ENCODE data around the gene PLPPR2.
"Not testable (repeated sequence)": the region's sequence is repeated elsewhere in the genome, so short reads cannot be mapped to it uniquely, and the experiment has no call there.

The PLPPR2 gene

GRCh38 chr19:11374433-11375142 is 19.4 kb downstream of the PLPPR2 start, which contains the start of gene SWSAP1:
SWSAP1 (plus strand) TSS chr19:11374666; CDS start chr19:11374681, 15 bp downstream.
- DNase-seq, result peak; percentile 99

- peak; percentile 60 for DNase-seq
These were observed 20.1 kb downstream of the PLPPR2 start for GRCh38 chr19:11375143-11375948.

GRCh38 chr19:11377237-11377636 is 22.0 kb downstream of the PLPPR2 start:
- no peak for DNase-seq

- DNase-seq, result no peak
These were observed 22.5 kb downstream of the PLPPR2 start for GRCh38 chr19:11377756-11378155.

GRCh38 chr19:11378319-11379189 is 23.3 kb downstream of the PLPPR2 start:
- DNase-seq, result no peak

- DNase-seq, result not testable (repeated sequence)
These were observed 24.1 kb downstream of the PLPPR2 start for GRCh38 chr19:11379269-11379845.

- DNase-seq, result no peak
These were observed 24.7 kb downstream of the PLPPR2 start for GRCh38 chr19:11379857-11380350.

GRCh38 chr19:11380653-11381537 is 25.7 kb downstream of the PLPPR2 start:
- DNase-seq, result peak; percentile 98

- DNase-seq, result peak; percentile 44
These were observed 27.9 kb downstream of the PLPPR2 start for GRCh38 chr19:11382898-11383705.

GRCh38 chr19:11383706-11384048 is 28.4 kb downstream of the PLPPR2 start:
- DNase-seq, result no peak

- no peak for DNase-seq
These were observed 29.5 kb downstream of the PLPPR2 start for GRCh38 chr19:11384778-11385129.

- DNase-seq, result peak; percentile 15
These were observed 32.2 kb downstream of the PLPPR2 start for GRCh38 chr19:11387162-11388034.

- DNase-seq, result no peak
These were observed 35.1 kb downstream of the PLPPR2 start for GRCh38 chr19:11390359-11390758.

- DNase-seq, result no peak
These were observed 35.9 kb downstream of the PLPPR2 start for GRCh38 chr19:11390933-11391680.

- no peak for DNase-seq
These were observed 41.9 kb downstream of the PLPPR2 start for GRCh38 chr19:11397089-11397610.

- DNase-seq, result no peak
These were observed 44.4 kb downstream of the PLPPR2 start for GRCh38 chr19:11399667-11400066.

GRCh38 chr19:11400798-11401197 is 45.6 kb downstream of the PLPPR2 start:
- no peak for DNase-seq

GRCh38 chr19:11401808-11402543 is 46.7 kb downstream of the PLPPR2 start:
- DNase-seq, result no peak

Measured in DMS153 (cell line).